Sigmoid colon (tissue), 4 donors: ENCODE data around the gene CCNK.

Experiments used
- EP300 ChIP-seq, 4 donors: sonication (generic); formaldehyde crosslinking; IDR thresholded peaks; one replicate each; pipeline ENCODE4 v1.6.1; 2017; ENCODE audit warnings: antibody characterized with exemption in 4 of 4
- POLR2A ChIP-seq, 2 donors: fragments of 450-650 bp; IDR thresholded peaks; one replicate each; pipeline ENCODE4 v1.6.1; 2016; ENCODE audit warnings: antibody characterized with exemption in 2 of 2, mild to moderate bottlenecking in 2 of 2, moderate library complexity in 2 of 2
- TF ChIP-seq, protein P1 (sequence below), 4 experiments: fragments of 450-650 bp in 3 of 4; fragments of 200-600 bp in 1 of 4; IDR thresholded peaks; one replicate each; pipeline ENCODE4 v1.5.1; 2016 to 2019; ENCODE audit warnings: antibody characterized with exemption in 4 of 4, mild to moderate bottlenecking in 3 of 4, moderate library complexity in 2 of 4

DNA sequence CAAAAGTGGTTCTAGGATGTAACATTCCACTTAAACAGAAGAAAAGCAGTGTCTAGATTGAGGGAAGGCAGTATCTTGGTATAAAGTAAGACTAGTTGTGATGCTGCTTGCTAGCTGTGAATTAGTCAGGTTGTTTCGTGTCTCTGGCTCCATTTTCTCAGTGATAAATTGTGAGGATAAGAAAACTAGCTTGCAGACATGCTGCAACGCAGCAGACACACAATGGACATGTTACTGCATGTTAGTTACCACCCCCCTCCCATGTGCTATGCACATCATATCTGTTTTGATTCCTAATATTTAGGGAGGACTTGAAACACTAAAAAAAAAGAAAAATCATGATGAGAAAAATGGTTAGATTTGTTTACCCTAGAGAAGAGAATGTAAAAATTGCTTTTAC lies 2.9 kb downstream of the CCNK start:
- TF ChIP-seq, protein P1, sequence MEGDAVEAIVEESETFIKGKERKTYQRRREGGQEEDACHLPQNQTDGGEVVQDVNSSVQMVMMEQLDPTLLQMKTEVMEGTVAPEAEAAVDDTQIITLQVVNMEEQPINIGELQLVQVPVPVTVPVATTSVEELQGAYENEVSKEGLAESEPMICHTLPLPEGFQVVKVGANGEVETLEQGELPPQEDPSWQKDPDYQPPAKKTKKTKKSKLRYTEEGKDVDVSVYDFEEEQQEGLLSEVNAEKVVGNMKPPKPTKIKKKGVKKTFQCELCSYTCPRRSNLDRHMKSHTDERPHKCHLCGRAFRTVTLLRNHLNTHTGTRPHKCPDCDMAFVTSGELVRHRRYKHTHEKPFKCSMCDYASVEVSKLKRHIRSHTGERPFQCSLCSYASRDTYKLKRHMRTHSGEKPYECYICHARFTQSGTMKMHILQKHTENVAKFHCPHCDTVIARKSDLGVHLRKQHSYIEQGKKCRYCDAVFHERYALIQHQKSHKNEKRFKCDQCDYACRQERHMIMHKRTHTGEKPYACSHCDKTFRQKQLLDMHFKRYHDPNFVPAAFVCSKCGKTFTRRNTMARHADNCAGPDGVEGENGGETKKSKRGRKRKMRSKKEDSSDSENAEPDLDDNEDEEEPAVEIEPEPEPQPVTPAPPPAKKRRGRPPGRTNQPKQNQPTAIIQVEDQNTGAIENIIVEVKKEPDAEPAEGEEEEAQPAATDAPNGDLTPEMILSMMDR (IDR thresholded peaks at IDR 0.05): no peak
- TF ChIP-seq POLR2A (IDR thresholded peaks at IDR 0.05) (no peak), EP300 (IDR thresholded peaks at IDR 0.05) (no peak)
